Stimulated activated CD8-positive, alpha-beta memory T cell treated with anti-CD3 and anti-CD28 coated beads, Interleukin-12 subunit alpha, Interleukin-12 subunit beta, amount 100 ng/mL, for 1 hour (primary cell): ENCODE results near the gene SOCS1.
"Not testable (repeated sequence)": the region's sequence is repeated elsewhere in the genome, so short reads cannot be mapped to it uniquely, and the experiment has no call there.

Experiments
- DNase-seq: peaks from one replicate; pipeline ENCODE4 v3.0.0-alpha.2; 2020; ENCODE audit warnings: low read depth

Gene SOCS1, protein sequence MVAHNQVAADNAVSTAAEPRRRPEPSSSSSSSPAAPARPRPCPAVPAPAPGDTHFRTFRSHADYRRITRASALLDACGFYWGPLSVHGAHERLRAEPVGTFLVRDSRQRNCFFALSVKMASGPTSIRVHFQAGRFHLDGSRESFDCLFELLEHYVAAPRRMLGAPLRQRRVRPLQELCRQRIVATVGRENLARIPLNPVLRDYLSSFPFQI

GRCh38 chr16:11255737-11256660 lies at the start of gene SOCS1:
Gene SOCS1, minus strand, starts transcription at chr16:11256204. Its CDS starts 726 bp downstream, at chr16:11255478.
- DNase-seq, result peak; percentile 76

DNA sequence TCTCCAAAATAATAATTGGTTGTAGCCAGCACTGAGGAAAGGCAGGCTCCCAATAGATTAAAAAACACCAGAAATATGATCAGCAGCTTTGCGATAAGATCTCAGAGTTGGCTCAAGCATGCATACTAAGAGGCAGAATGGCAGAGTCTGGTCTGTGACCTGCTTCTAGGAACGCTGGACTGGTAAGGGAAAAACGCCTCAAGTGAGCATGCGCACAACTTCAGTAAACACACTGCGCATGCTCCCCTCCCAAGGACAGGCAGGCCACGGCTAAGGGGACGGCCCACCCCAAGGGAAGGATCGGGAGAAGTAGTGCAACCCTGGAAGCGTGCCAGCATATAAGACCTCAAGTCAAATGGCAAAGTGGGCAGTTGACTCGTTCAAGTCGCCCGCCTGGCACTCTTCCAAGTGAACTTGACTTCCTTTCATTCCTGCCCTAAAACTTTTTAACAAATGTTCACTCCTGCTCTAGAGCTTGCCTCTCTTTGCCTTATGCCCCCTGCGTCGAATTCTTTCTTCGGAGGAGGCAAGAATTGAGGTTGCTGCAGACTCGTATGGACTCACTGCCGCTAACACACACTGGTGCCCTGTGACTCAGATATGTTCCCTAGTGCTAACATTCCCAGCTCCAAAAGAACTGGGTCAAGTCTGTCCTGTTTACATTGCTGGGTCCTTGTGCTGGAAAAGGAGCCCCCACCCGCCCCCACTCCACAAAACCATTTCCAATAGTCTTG lies 47.6 kb upstream of the SOCS1 start:
- no peak for DNase-seq

DNA sequence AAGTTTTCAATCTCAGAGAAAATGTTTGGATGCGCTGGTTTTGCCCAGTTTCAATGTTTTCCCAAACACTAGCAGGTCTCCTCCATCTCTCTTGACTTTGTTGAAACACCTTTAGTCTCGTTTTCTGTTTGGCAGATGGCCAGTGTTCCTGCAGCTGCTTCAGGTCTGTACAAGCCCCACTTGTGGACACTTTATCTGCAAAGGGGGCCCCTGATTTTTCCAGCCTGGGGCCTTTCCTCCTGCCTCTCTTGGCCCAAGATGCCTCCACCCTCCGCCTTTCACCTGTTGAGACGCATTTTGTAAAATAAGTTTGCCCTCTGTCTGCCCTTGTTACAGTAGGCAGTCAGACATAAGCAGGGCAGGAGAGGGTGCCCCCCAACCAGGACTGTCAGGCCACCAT lies 47.0 kb upstream of the SOCS1 start:
- DNase-seq, result no peak

- no peak for DNase-seq
Measured at GRCh38 chr16:11301645-11302501, 45.9 kb upstream of the SOCS1 start.

- DNase-seq, result no peak
Measured at GRCh38 chr16:11300560-11300892, 44.5 kb upstream of the SOCS1 start.

- no peak for DNase-seq
Measured at GRCh38 chr16:11299865-11300559, 44.0 kb upstream of the SOCS1 start.

DNA sequence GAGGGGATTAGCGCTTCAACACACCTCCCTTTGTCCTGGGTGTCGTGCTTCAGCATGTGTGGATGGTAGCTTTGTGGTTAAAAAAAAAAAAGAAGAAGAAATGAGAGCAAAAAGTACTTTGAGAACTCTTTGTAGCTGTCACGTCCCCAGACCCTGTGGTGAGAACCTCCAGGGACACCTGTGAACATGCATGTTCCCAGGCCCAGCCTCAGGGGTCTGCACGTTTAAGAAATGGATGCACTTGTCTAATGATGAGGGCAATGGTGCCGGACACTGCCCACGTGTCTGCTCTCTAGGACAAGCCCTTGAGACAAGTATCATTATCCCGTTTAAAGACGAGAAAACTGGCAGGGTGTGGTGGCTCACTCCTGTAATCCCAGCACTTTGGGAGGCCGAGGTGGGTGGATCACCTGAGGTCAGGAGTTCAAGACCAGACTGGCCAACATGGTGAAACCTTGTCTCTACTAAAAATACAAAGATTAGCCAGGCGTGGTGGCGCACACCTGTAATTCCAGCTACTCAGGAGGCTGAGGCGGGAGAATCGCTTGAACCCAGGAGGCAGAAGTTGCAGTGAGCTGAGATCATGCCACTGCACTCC lies 43.0 kb upstream of the SOCS1 start:
- not testable (repeated sequence) for DNase-seq

GRCh38 chr16:11298143-11298900 lies 42.3 kb upstream of the SOCS1 start:
- DNase-seq, result no peak

DNA sequence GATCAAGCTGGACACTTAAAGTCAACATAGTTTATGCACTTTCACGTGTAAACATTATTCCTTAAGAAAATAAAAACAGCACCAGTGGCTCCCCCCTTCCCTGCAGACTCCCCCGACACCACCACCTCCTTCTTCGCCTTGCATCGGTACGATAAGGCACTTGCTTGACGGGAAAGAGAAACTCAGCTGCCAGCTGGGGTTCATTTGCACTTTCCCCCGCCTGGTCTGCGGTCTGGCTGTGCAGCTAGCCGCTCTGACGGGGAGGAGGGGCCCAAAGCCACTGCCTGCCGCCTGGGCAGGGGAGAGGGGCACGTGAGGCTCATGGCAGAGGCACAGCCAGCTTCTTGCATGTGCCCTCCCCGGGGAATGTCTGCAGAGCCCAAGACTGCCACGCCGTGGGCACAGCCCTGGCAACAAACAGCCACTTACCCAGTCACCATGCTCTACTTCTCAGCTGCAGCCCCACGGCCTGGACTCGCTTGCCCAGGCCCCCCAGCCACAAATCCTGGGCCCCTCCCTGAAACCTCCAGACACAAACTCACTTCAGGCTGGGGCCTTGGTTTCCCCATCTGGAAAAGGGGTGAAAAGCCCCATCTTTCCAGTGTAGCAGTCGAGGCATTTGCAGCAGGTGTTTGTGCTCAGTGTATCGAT lies 41.6 kb upstream of the SOCS1 start:
- DNase-seq, result peak; percentile 39

GRCh38 chr16:11296706-11297491 lies 40.9 kb upstream of the SOCS1 start:
- DNase-seq, result no peak

DNA sequence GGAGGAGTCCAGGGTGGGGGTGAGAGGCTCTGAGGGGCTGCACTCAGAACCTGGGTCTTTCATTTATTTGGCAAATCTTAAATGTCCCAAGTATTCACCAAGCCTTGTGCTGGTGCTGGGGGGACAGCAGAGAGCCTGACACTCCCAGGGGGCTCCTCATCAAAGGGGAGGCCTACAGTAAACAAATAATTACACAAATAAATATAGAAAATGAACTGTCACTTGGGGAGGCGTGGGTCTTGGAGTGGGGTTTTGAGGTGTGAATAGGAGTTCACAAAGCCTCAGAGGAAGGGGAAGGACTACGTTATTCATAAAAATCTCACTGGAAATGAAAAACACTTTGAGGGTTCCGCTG lies 40.3 kb upstream of the SOCS1 start:
- no peak for DNase-seq

- DNase-seq, result no peak
Measured at GRCh38 chr16:11295672-11296071, 39.7 kb upstream of the SOCS1 start.

- no peak for DNase-seq
Measured at GRCh38 chr16:11292076-11292748, 36.2 kb upstream of the SOCS1 start.

- DNase-seq, result no peak
Measured at GRCh38 chr16:11291091-11291703, 35.2 kb upstream of the SOCS1 start.

DNA sequence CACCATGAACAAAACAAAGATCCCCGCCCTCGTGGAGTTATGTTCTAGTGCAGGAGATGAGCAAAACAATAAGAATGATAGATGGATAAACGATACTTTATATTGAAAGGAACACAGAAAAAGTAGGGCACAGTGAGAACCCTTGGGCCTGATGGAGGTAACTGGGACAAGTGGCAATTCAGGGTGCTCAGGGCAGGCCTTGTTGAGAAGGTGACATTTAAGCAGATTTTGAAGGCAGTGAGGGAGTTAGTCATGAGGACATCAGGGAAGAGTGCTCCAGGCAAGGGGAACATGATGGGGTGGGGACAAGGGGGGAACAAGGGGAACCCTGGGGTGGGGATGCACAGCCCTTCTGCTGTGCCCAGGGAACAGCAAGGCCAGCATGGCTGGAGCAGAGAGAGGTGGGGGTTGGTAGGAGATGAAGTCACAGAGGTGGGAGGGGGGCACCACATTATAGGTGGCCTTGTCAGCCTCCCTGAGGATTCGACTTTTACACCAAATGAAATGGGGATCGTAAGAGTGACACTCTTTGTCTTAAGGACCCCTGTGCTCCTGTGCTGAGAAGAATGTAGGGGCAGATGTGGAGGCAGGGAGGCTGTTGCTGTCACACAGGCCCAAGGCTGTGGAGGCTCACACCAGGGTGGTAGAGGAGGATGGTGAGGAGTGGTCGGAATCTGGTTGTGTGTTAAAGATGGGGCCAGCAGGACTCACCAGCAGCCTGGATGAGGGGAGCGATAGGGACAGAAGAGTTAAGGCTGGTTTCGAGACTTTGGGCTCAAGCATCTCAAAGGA lies 34.3 kb upstream of the SOCS1 start:
- DNase-seq, result no peak

DNA sequence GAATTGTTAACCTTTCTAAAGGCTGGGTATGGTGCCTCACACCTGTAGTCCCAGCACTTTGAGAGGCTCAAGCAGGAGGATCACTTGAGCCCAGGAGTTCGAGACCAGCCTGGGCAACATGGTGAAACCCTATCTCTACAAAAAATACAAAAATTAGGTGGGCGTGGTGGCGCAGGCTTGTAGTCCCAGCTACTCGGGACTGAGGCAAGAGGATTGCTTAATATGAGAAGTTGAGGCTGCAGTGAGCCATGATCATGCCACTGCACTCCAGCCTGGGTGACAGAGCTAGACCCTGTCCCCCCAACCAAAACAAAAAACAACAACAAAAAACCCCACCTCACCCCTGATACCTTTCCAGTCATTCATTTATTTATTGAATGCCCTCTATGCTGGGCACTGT lies 33.7 kb upstream of the SOCS1 start:
- not testable (repeated sequence) for DNase-seq

DNA sequence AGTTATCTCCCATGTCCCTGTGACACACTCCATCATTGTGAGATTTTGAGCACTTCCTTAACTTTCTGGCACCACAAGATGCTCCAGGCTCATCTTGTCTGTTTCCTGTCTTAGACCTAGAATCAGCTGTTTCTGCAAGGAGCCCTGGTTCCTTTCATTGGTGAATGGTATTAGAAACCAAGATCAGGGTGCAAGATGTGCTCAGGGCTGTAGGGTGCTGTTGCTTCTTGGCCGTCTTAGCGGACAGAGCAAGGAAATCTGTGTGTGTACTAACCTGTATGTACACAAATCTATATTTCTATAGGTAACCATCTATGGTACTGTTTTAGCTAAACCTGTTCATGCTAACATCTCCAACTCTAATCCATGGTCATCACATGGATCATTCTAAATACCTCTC lies 33.2 kb upstream of the SOCS1 start:
- no peak for DNase-seq
